ENCODE results near the gene CIPC.

DNA sequence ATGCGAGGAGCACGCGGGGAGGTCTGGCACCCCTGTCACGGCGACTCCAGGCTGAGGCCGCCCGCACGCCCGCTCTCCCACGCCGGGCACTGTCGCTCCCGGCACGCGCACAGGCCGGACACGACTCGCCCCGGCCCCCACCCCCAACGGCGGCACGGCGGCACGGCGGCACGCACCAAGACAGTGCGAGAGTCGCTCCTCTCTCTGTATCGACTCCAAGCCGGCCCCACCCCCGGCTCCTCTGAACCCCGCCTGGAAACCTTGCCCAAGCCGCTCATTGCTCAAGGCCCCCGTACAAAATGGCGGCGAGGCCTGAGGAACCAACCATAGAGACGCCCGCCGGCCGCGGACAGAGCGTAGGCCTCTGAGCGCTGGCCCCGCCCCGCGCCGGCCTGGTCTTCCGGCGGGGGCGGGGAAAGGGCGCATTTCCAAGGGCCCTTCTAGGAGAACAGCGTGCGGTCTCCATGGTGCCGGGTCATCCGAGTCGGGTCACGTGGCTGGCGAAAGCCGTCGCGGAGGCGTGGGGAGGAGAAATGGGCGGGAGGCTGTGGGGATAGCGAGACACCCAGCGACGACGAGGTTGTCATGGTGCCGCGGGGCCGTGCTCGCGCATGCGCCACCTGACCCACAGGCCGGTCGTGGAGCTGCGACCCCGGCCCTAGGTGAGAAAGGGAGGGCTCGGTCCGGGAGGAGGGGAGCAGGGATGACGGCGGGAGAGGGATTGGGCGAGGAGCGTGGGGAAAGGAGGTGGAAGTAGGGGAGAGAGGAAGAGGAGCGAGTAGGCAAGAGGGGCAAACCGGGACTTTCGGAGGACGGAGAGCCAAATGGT lies at the start of gene CIPC:
- TF ChIP-seq, protein P1, sequence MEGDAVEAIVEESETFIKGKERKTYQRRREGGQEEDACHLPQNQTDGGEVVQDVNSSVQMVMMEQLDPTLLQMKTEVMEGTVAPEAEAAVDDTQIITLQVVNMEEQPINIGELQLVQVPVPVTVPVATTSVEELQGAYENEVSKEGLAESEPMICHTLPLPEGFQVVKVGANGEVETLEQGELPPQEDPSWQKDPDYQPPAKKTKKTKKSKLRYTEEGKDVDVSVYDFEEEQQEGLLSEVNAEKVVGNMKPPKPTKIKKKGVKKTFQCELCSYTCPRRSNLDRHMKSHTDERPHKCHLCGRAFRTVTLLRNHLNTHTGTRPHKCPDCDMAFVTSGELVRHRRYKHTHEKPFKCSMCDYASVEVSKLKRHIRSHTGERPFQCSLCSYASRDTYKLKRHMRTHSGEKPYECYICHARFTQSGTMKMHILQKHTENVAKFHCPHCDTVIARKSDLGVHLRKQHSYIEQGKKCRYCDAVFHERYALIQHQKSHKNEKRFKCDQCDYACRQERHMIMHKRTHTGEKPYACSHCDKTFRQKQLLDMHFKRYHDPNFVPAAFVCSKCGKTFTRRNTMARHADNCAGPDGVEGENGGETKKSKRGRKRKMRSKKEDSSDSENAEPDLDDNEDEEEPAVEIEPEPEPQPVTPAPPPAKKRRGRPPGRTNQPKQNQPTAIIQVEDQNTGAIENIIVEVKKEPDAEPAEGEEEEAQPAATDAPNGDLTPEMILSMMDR (IDR thresholded peaks at IDR 0.05) = no peak
- TF ChIP-seq EZH2 (IDR thresholded peaks at IDR 0.05) (no peak), EZH2phosphoT487 (IDR thresholded peaks at IDR 0.05) (no peak)

Measured in neural progenitor cell (in vitro differentiated cells).